GM23338 (cell line): Measurements from ENCODE around the gene C2CD4B. TPM values are rescaled to one million over a fixed set of nuclear protein-coding genes. Genes with fewer than 3 reads are reported as not detected.

ENCODE experiments used
- ATAC-seq: fragments of 200-7000 bp; cut with Tn5 transposase; 3 replicates; pipeline ENCODE4 v1.9.1; 2020
- DNase-seq: peaks from one replicate; pipeline ENCODE4 v3.0.0-alpha.2; 2015; ENCODE audit warnings: low spot score
- H2AFZ ChIP-seq: fragments of 200-600 bp; sonication (generic); 2 replicates; pipeline ENCODE4 v1.8.0; 2016; ENCODE audit warnings: antibody characterized with exemption, mild to moderate bottlenecking, moderate library complexity
- H3F3A ChIP-seq: fragments of 200-600 bp; sonication (generic); replicated peaks from 2 replicates; pipeline ENCODE4 v1.8.0; 2017; ENCODE audit warnings: antibody characterized with exemption, mixed run types, low read depth
- H3K27ac ChIP-seq: fragments of 200-600 bp; sonication (generic); 2 replicates; pipeline ENCODE4 v1.6.1; 2016; ENCODE audit warnings: low read depth
- H3K27me3 ChIP-seq: fragments of 200-600 bp; sonication (generic); 2 replicates; pipeline ENCODE4 v1.8.0; 2016; ENCODE audit warnings: mild to moderate bottlenecking, mixed run types, moderate library complexity; ENCODE audit not compliant: insufficient read depth
- H3K36me3 ChIP-seq: fragments of 200-600 bp; sonication (generic); 2 replicates; pipeline ENCODE4 v1.8.0; 2016; ENCODE audit warnings: mild to moderate bottlenecking; ENCODE audit not compliant: insufficient read depth
- H3K4me1 ChIP-seq: fragments of 200-600 bp; sonication (generic); 2 replicates; pipeline ENCODE4 v1.8.0; 2016; ENCODE audit warnings: mild to moderate bottlenecking, moderate library complexity; ENCODE audit not compliant: insufficient read depth
- H3K4me2 ChIP-seq: fragments of 200-600 bp; sonication (generic); 2 replicates; pipeline ENCODE4 v1.7.1; 2017; ENCODE audit warnings: mixed run types
- H3K4me3 ChIP-seq: fragments of 200-600 bp; sonication (generic); 2 replicates; pipeline ENCODE4 v1.6.1; 2016; ENCODE audit warnings: mixed run types
- H3K79me2 ChIP-seq: fragments of 200-600 bp; sonication (generic); replicated peaks from 2 replicates; pipeline ENCODE4 v1.8.0; 2017; ENCODE audit warnings: mild to moderate bottlenecking; ENCODE audit not compliant: insufficient read depth
- H3K9me2 ChIP-seq: fragments of 200-600 bp; sonication (generic); 2 replicates; pipeline ENCODE4 v1.8.0; 2017; ENCODE audit not compliant: insufficient read depth
- H4K20me1 ChIP-seq: fragments of 200-600 bp; sonication (generic); replicated peaks from 2 replicates; pipeline ENCODE4 v1.8.0; 2017; ENCODE audit warnings: mild to moderate bottlenecking; ENCODE audit not compliant: insufficient read depth
- H3K27ac Mint-ChIP-seq: 2 replicates; pipeline ENCODE4 v1.8.0; 2020; ENCODE audit warnings: inconsistent platforms, mild to moderate bottlenecking, moderate library complexity, mixed read lengths
- H3K27me3 Mint-ChIP-seq: 3 replicates; pipeline ENCODE4 v1.8.0; 2022; ENCODE audit warnings: low read depth, mild to moderate bottlenecking, moderate library complexity, mixed read lengths, inconsistent platforms; ENCODE audit not compliant: insufficient read depth, poor library complexity
- H3K36me3 Mint-ChIP-seq: 3 replicates; pipeline ENCODE4 v1.8.0; 2021; ENCODE audit warnings: low read depth, mild to moderate bottlenecking, inconsistent platforms, moderate library complexity, mixed read lengths
- H3K4me1 Mint-ChIP-seq: 3 replicates; pipeline ENCODE4 v1.8.0; 2020; ENCODE audit warnings: mild to moderate bottlenecking, inconsistent platforms, mixed read lengths
- H3K4me3 Mint-ChIP-seq: 3 replicates; pipeline ENCODE4 v1.8.0; 2021; ENCODE audit warnings: moderate library complexity, mild to moderate bottlenecking, inconsistent platforms, mixed read lengths
- H3K9me3 Mint-ChIP-seq: 3 replicates; pipeline ENCODE4 v1.8.0; 2020; ENCODE audit warnings: moderate library complexity, mild to moderate bottlenecking, inconsistent platforms, mixed read lengths
- CREB1 ChIP-seq: fragments of 250-450 bp; sonication (Bioruptor Pico); IDR thresholded peaks from 2 replicates; pipeline ENCODE4 v1.5.0; 2020; ENCODE audit warnings: low read depth, mild to moderate bottlenecking, moderate library complexity
- CTCF ChIP-seq, 2 experiments: fragments of 200-600 bp in 1 of 2; sonication (generic) in 1 of 2; conservative IDR thresholded peaks; 2 replicates each; pipeline versions ENCODE4 v1.5.1 to v1.6.1; 2016 to 2017; ENCODE audit warnings: antibody characterized with exemption in 2 of 2, low read depth in 2 of 2, mild to moderate bottlenecking in 2 of 2, moderate library complexity in 1 of 2
- EZH2phosphoT487 ChIP-seq: fragments of 200-600 bp; sonication (generic); IDR thresholded peaks from one replicate; pipeline ENCODE4 v1.8.1; 2018; ENCODE audit warnings: antibody characterized with exemption; ENCODE audit not compliant: unreplicated experiment
- JUNB ChIP-seq: IDR thresholded peaks from one replicate; pipeline ENCODE4 v1.6.1; 2016; ENCODE audit warnings: antibody characterized with exemption; ENCODE audit not compliant: unreplicated experiment
- NANOG ChIP-seq: IDR thresholded peaks from 2 replicates; pipeline ENCODE4 v1.6.1; 2016; ENCODE audit warnings: antibody characterized with exemption, borderline replicate concordance
- REST ChIP-seq: IDR thresholded peaks from one replicate; pipeline ENCODE4 v1.6.1; 2018; ENCODE audit warnings: antibody characterized with exemption; ENCODE audit not compliant: unreplicated experiment
- STAT1 ChIP-seq: IDR thresholded peaks from one replicate; pipeline ENCODE4 v1.6.1; 2016; ENCODE audit warnings: antibody characterized with exemption; ENCODE audit not compliant: unreplicated experiment
- ZNF114 ChIP-seq: fragments of 250-450 bp; sonication (Bioruptor Pico); IDR thresholded peaks from 2 replicates; pipeline ENCODE4 v1.5.0; 2020; ENCODE audit warnings: mild to moderate bottlenecking, moderate library complexity
- ZNF462 ChIP-seq: fragments of 250-450 bp; sonication (Bioruptor Pico); IDR thresholded peaks from 2 replicates; pipeline ENCODE4 v1.5.0; 2020; ENCODE audit warnings: mild to moderate bottlenecking, moderate library complexity
- polyA plus RNA-seq: library from polyadenylated mRNA; unstranded; fragments of >200 nt; fragmentation: Nextera tagmentation; extraction: Ambion mirVana; gene quantifications from 2 replicates; pipeline ENCODE4 v1.2.1, GENCODE V29; 2016
- total RNA-seq: library from RNA; depleted of rRNA; stranded (reverse); fragments of >200 nt; shearing (Covaris generic); gene quantifications from 2 replicates; pipeline ENCODE4 v1.2.3, GENCODE V29; 2014

Gene C2CD4B
- total and polyA plus RNA-seq, 2 experiments from 2014 or later = 1.5 TPM; not detected in 1

GRCh38 chr15:62138124-62138523, 27.0 kb downstream of the C2CD4B start:
- Histone ChIP-seq H2AFZ (no peak overlapping the region), H3K36me3 (no peaks in the 10 kb centered on the region), H3K27me3 (no peaks in the 10 kb centered on the region), H3K4me2 (no peak overlapping the region), H4K20me1 (no peaks in the 10 kb centered on the region), H3K27ac (no peak overlapping the region), H3K4me3 (no peak overlapping the region), H3F3A (no peaks in the 10 kb centered on the region), H3K79me2 (no peaks in the 10 kb centered on the region), H3K4me1 (0 out of 2 replicates have a peak, but pooled peaks cover 4% of the 10 kb centered on the region), H3K9me2 (0 out of 2 replicates have a peak, but pooled peaks cover 3% of the 10 kb centered on the region)
- Mint-ChIP-seq H3K4me1 (peaks cover 17% of the 10 kb centered on the region), H3K4me3 (no peak overlapping the region), H3K36me3 (peaks cover 3% of the 10 kb centered on the region; the same call in 2 of the 3 replicates), H3K27ac (no peak overlapping the region), H3K9me3 (peaks cover 3% of the 10 kb centered on the region; the same call in 2 of the 3 replicates), H3K27me3 (peaks cover 4% of the 10 kb centered on the region)
- DNase-seq = no peak
- TF ChIP-seq ZNF462 (CRISPR knock-in tag) (no peak), NANOG (no peak), REST (no peak), CREB1 (CRISPR knock-in tag) (no peak), JUNB (no peak), EZH2phosphoT487 (no peak), STAT1 (no peak), CTCF (conservative IDR thresholded peaks at IDR 0.05; ENCODE audit: low read depth in 2 of 2) (no peak), ZNF114 (CRISPR knock-in tag) (no peak)
- ATAC-seq = no peak
